Measurements from ENCODE around the gene SYNE2. TPM values are rescaled to one million over a fixed set of nuclear protein-coding genes. Genes with fewer than 3 reads are reported as not detected.

The SYNE2 gene
- total RNA-seq, 1 donor = 13.4 TPM

GRCh38 chr14:64053694-64054669 is 201.2 kb downstream of the SYNE2 start:
- TF ChIP-seq CTCF (IDR thresholded peaks at IDR 0.05; ENCODE audit: insufficient read depth, low read depth, low read length) = no peak
- H3K4me3 ChIP-seq (ENCODE audit: low read depth, low read length) = no peak overlapping the region
- DNase-seq (ENCODE audit: low read depth) = no peak

GRCh38 chr14:64059454-64060198 is 206.8 kb downstream of the SYNE2 start:
- no peak for TF ChIP-seq CTCF (IDR thresholded peaks at IDR 0.05; ENCODE audit: insufficient read depth, low read depth, low read length)
- no peak overlapping the region for H3K4me3 ChIP-seq (ENCODE audit: low read depth, low read length)
- DNase-seq (ENCODE audit: low read depth) = no peak

- H3K4me3 ChIP-seq (ENCODE audit: low read depth, low read length) = no peak overlapping the region
- TF ChIP-seq CTCF (IDR thresholded peaks at IDR 0.05; ENCODE audit: insufficient read depth, low read depth, low read length) = no peak
- DNase-seq (ENCODE audit: low read depth) = no peak
These were observed 207.4 kb downstream of the SYNE2 start for GRCh38 chr14:64060199-64060545.

GRCh38 chr14:64060648-64061096 is 207.9 kb downstream of the SYNE2 start:
- no peak overlapping the region for H3K4me3 ChIP-seq (ENCODE audit: low read depth, low read length)
- TF ChIP-seq CTCF (IDR thresholded peaks at IDR 0.05; ENCODE audit: insufficient read depth, low read depth, low read length) = peak; percentile 80
- DNase-seq (ENCODE audit: low read depth) = peak; percentile 51

- no peak for TF ChIP-seq CTCF (IDR thresholded peaks at IDR 0.05; ENCODE audit: insufficient read depth, low read depth, low read length)
- H3K4me3 ChIP-seq (ENCODE audit: low read depth, low read length) = no peak overlapping the region
- DNase-seq (ENCODE audit: low read depth) = no peak
These were observed 208.3 kb downstream of the SYNE2 start for GRCh38 chr14:64061115-64061514.

- H3K4me3 ChIP-seq (ENCODE audit: low read depth, low read length) = no peak overlapping the region
- TF ChIP-seq CTCF (IDR thresholded peaks at IDR 0.05; ENCODE audit: insufficient read depth, low read depth, low read length) = no peak
- no peak for DNase-seq (ENCODE audit: low read depth)
These were observed 208.9 kb downstream of the SYNE2 start for GRCh38 chr14:64061706-64062105.
